ENCODE data around the gene IFT25. TPM values are rescaled to one million over a fixed set of nuclear protein-coding genes. Genes with fewer than 3 reads are reported as not detected.
"Not testable (repeated sequence)": the region's sequence is repeated elsewhere in the genome, so short reads cannot be mapped to it uniquely, and the experiment has no call there.

IFT25 gene
- total RNA-seq, 2 experiments from 2014 or later = 46.2 to 48.7 TPM

GRCh38 chr1:53891678-53892077 is 53.8 kb downstream of the IFT25 start:
- Mint-ChIP-seq H3K9me3 (no peaks in the 10 kb centered on the region), H3K36me3 (ENCODE audit: low read depth) (peaks cover 1% of the 10 kb centered on the region), H3K27me3 (ENCODE audit: low read depth) (peaks cover 6% of the 10 kb centered on the region), H3K4me1 (ENCODE audit: low read depth) (peaks cover 34% of the 10 kb centered on the region), H3K27ac (no peak overlapping the region), H3K4me3 (no peak overlapping the region)
- intact Hi-C loops (cut with micrococcal nuclease) = no loop called here
- CTCF ChIA-PET = no interaction called here
- no peak for DNase-seq

DNA sequence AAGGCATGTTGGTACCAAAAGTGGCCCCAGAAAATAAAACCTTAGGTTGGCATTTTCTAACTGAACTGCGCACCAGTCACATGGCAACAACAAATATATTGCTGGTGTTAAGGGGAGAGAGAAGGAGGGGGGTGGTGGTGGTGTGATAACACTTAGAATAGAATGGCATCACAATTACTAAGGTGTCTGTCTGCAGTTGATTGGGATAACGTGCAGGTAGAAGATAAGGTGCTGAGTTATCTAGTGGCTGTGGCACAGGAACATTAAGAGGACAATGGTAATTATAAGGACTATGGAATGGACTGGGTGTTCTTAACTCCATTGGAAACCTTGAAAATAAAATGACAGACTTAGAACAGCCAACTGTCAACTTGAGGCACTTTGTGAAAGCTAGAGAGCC is 54.5 kb downstream of the IFT25 start:
- Mint-ChIP-seq H3K4me3 (no peak overlapping the region), H3K9me3 (no peaks in the 10 kb centered on the region), H3K36me3 (ENCODE audit: low read depth) (peaks cover 1% of the 10 kb centered on the region), H3K27ac (no peak overlapping the region), H3K4me1 (ENCODE audit: low read depth) (peaks cover 36% of the 10 kb centered on the region), H3K27me3 (ENCODE audit: low read depth) (peaks cover 6% of the 10 kb centered on the region)
- CTCF ChIA-PET = interaction anchor here (2.4 kb wide), 1 partner anchor 55 kb away, joined by 8 read pairs; the partner anchor contains the start of genes IFT25 and LRRC42
- intact Hi-C loops (cut with micrococcal nuclease) = no loop called here
- DNase-seq = no peak

GRCh38 chr1:53890522-53890941 is 55.0 kb downstream of the IFT25 start:
- H3K9me3 Mint-ChIP-seq = no peaks in the 10 kb centered on the region
- H3K4me3 Mint-ChIP-seq = peak overlapping the region; percentile 94
- peaks cover 36% of the 10 kb centered on the region for H3K4me1 Mint-ChIP-seq (ENCODE audit: low read depth)
- H3K36me3 Mint-ChIP-seq (ENCODE audit: low read depth) = peaks cover 1% of the 10 kb centered on the region
- peak; percentile 38 for DNase-seq
- CTCF ChIA-PET = interaction anchor here (1.2 to 2.4 kb wide), 2 partner anchors 55 to 58 kb away, joined by 3 to 8 read pairs; partner anchors contain the start of genes IFT25 and LRRC42
- peaks cover 2% of the 10 kb centered on the region for H3K27me3 Mint-ChIP-seq (ENCODE audit: low read depth)
- peak overlapping the region; percentile 99 for H3K27ac Mint-ChIP-seq
- intact Hi-C loops (cut with micrococcal nuclease) = loop anchor here (1.0 kb wide), 3 partner anchors 26 to 52 kb away; partner anchors contain the start of gene NDC1

GRCh38 chr1:53889304-53890298 is 55.9 kb downstream of the IFT25 start, which contains the start of gene YIPF1:
YIPF1 (minus strand) TSS chr1:53889797; CDS start chr1:53888937, 860 bp downstream.
- H3K4me3 Mint-ChIP-seq = peak within 1 kb of the TSS; percentile 94
- H3K9me3 Mint-ChIP-seq = no peaks in the 10 kb centered on the region
- peak within 1 kb of the TSS; percentile 99 for H3K27ac Mint-ChIP-seq
- intact Hi-C loops (cut with micrococcal nuclease) = loop anchor here (1.0 to 10.0 kb wide), 8 partner anchors 27 to 910 kb away; partner anchors contain the start of genes LRRC42, NDC1, SSBP3 and TCEANC2
- H3K27me3 Mint-ChIP-seq (ENCODE audit: low read depth) = no peaks in the 10 kb centered on the region
- CTCF ChIA-PET = interaction anchor here (0.6 to 2.4 kb wide), 4 partner anchors 28 to 59 kb away, joined by 3 to 8 read pairs (median 3); partner anchors contain the start of genes IFT25 and LRRC42
- peak; percentile 91 for DNase-seq
- H3K4me1 Mint-ChIP-seq (ENCODE audit: low read depth) = peaks cover 39% of the 10 kb centered on the region
- H3K36me3 Mint-ChIP-seq (ENCODE audit: low read depth) = peaks cover 4% of the 10 kb centered on the region

DNA sequence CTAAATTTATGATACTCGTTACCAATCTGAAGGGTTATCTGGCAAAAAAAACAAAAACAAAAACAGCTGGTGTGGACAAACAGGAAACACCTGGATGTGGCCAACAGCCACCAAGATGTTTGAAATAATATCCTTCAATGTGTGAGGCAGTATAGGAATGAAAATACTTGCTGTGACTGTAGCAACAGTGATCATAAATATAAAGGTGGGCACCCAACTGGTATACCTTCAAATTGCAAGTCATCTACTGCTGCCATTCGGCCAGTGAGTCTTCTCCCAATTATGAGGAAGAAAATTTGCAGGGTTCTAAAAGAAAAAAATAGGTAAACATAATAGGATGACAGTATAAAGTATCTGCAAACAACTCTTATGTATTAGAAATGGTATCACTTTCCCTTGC is 56.8 kb downstream of the IFT25 start:
- CTCF ChIA-PET = interaction anchor here (1.0 to 2.4 kb wide), 3 partner anchors 9 to 163 kb away, joined by 4 to 8 read pairs (median 6); partner anchors contain the start of genes IFT25 and LRRC42
- Mint-ChIP-seq H3K36me3 (ENCODE audit: low read depth) (peaks cover 6% of the 10 kb centered on the region), H3K27me3 (ENCODE audit: low read depth) (no peaks in the 10 kb centered on the region), H3K4me3 (peak overlapping the region; percentile 94), H3K9me3 (no peaks in the 10 kb centered on the region), H3K4me1 (ENCODE audit: low read depth) (peaks cover 39% of the 10 kb centered on the region), H3K27ac (peak overlapping the region; percentile 99)
- DNase-seq = no peak
- intact Hi-C loops (cut with micrococcal nuclease) = loop anchor here (1.0 to 10.0 kb wide), 5 partner anchors 58 to 911 kb away; partner anchors contain the start of genes LRRC42, SSBP3, TCEANC2 and TMEM59

DNA sequence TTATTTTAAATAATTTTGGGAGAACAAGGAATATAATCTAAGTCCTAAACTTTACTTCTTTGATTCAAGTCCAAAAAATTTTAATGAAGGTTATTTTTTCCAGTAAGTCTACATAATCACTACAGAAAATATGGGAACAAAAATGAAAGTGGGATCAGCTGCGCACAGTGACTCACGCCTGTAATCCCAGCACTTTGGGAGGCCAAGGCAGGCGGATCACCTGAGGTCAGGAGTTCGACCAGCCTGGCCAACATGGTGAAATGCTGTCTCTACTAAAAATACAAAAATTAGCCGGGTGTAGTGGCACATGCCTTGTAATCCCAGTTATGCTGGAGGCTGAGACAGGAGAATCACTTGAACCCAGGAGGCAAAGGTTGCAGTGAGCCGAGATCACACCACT is 61.9 kb downstream of the IFT25 start:
- intact Hi-C loops (cut with micrococcal nuclease) = loop anchor here (10.0 kb wide), 1 partner anchor 521 kb away; the partner anchor contains the start of gene SSBP3

DNA sequence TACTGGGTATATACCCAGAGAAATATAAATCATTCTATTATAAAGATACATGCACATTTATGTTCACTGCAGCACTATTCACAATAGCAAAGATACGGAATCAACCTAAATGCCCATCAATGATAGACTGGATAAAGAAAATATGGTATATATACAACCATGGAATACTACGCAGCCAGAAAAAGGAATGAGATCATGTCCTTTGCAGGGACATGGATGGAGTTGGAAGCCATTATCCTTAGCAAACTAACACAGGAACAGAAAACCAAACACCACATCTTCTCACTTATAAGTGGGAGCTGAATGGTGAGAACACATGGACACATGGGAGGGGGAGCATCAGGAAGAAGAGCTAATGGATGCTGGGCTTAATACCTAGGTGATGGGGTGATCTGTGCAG is 63.6 kb downstream of the IFT25 start:
- peaks cover 33% of the 10 kb centered on the region for H3K36me3 Mint-ChIP-seq (ENCODE audit: low read depth)
- not testable (repeated sequence) for H3K4me3 Mint-ChIP-seq; H3K27me3 Mint-ChIP-seq (ENCODE audit: low read depth); H3K27ac Mint-ChIP-seq; DNase-seq; H3K4me1 Mint-ChIP-seq (ENCODE audit: low read depth); H3K9me3 Mint-ChIP-seq
- CTCF ChIA-PET = interaction anchor here (2.4 to 4.6 kb wide), 2 partner anchors 66 to 77 kb away, joined by 7 to 27 read pairs; no protein-coding TSS in a partner anchor
- intact Hi-C loops (cut with micrococcal nuclease) = loop anchor here (10.0 kb wide), 1 partner anchor 523 kb away; the partner anchor contains the start of gene SSBP3

More for the DNA sequence above, 61.9 kb downstream of the IFT25 start:
- H3K4me3 Mint-ChIP-seq; H3K27me3 Mint-ChIP-seq (ENCODE audit: low read depth); H3K9me3 Mint-ChIP-seq; H3K27ac Mint-ChIP-seq; DNase-seq: not testable (repeated sequence)
- H3K4me1 Mint-ChIP-seq (ENCODE audit: low read depth) = peaks cover 17% of the 10 kb centered on the region
- H3K36me3 Mint-ChIP-seq (ENCODE audit: low read depth) = peaks cover 30% of the 10 kb centered on the region
- CTCF ChIA-PET = interaction anchor here (0.9 to 2.4 kb wide), 2 partner anchors 64 to 76 kb away, joined by 6 to 7 read pairs; no protein-coding TSS in a partner anchor

DNA sequence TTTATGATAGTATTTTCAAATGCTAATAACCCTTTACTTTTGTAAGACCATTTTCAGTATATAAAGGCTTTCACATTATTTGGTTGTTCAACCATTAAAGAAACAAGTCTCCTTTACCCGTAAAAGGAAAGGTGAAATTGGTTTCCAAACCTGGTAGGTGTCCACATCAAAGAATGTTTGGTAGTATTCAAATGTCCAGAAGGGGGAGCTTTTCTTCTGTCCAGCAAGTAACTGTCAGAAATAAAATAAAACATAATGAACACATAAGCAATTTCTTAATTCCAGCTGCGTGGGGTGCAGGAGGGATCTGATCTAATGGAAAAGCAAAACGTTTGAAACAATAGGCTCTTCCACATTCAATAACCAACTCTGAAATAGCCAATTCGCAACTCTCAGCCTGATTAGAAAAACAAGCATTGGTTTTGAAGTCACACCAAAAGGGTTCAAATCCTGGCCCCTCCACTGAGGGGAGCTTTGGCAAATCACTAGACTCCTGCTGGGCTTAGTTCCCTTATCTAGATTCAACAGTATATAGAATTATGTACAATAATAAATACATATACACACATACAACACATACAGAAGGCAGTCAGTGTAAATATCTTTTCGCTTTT is 66.9 kb downstream of the IFT25 start:
- no peaks in the 10 kb centered on the region for H3K9me3 Mint-ChIP-seq
- CTCF ChIA-PET = interaction anchor here (0.7 to 5.5 kb wide), 13 partner anchors 9 to 173 kb away, joined by 3 to 27 read pairs (median 6); partner anchors contain the start of genes IFT25 and LRRC42
- no peak for DNase-seq
- no peak overlapping the region for H3K27ac Mint-ChIP-seq
- peaks cover 3% of the 10 kb centered on the region for H3K4me1 Mint-ChIP-seq (ENCODE audit: low read depth)
- no peaks in the 10 kb centered on the region for H3K27me3 Mint-ChIP-seq (ENCODE audit: low read depth)
- H3K36me3 Mint-ChIP-seq (ENCODE audit: low read depth) = peaks cover 37% of the 10 kb centered on the region
- intact Hi-C loops (cut with micrococcal nuclease) = loop anchor here (1.0 kb wide), 2 partner anchors 71 to 81 kb away; no protein-coding TSS in a partner anchor
- H3K4me3 Mint-ChIP-seq = no peak overlapping the region

DNA sequence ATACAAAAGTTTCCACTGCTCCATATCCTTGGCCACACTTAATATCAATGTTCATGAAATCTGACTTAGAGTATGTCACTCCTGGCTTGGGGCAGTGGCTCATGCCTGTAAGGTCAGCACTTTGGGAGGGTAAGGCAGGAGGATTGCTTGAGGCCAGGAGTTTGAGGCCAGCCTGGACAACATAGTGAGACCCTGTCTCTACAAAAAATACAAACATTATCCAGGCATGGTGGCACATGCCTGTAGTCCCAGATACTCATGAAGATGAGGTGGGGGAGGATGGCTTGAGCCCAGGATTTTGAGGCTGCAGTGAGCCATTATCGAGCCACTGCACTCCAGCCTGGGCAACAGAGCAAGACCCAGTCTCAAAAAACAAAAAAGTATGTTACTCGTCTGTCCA is 70.3 kb downstream of the IFT25 start:
- H3K4me1 Mint-ChIP-seq (ENCODE audit: low read depth); H3K4me3 Mint-ChIP-seq; intact Hi-C loops (cut with micrococcal nuclease); H3K9me3 Mint-ChIP-seq; DNase-seq; H3K27me3 Mint-ChIP-seq (ENCODE audit: low read depth); H3K27ac Mint-ChIP-seq: not testable (repeated sequence)
- H3K36me3 Mint-ChIP-seq (ENCODE audit: low read depth) = peaks cover 19% of the 10 kb centered on the region
- CTCF ChIA-PET = interaction anchor here (1.5 to 5.5 kb wide), 2 partner anchors 14 to 73 kb away, joined by 6 to 27 read pairs; no protein-coding TSS in a partner anchor

DNA sequence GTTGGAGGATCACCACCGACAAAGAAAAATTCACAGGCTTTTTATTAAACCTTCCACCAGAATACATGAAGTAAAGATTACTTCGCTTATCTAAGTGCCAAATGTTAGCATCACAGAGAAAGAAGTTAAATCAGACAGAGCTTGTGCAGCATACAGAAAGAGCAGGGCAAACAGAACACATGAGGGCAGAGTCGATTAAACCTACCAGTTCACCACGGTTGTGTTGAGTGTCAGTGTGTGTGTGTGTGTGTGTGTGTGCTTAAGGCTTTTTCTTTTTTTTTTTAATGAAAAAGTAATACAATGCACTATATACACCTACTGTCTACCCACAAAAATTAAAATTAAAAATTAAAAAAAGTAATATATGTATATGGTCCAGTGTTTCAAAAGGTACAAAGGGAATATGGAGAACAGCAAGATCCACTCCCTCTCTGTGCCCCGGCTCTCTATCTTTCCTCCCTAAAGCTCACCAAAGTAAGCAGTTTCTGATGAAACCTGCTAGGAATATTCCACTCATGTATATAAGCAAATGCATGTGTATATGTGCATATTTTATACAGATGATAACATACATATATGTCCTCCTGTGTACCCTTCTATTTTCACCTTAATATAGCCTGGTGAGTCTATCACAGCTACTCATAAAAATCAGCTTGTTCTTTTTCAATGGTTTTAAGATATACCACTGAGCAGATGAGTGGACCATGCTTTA is 73.6 kb downstream of the IFT25 start:
- intact Hi-C loops (cut with micrococcal nuclease) = no loop called here
- Mint-ChIP-seq H3K4me3 (no peak overlapping the region), H3K36me3 (ENCODE audit: low read depth) (peaks cover 23% of the 10 kb centered on the region), H3K4me1 (ENCODE audit: low read depth) (peaks cover 4% of the 10 kb centered on the region), H3K27me3 (ENCODE audit: low read depth) (no peaks in the 10 kb centered on the region), H3K27ac (no peak overlapping the region), H3K9me3 (no peaks in the 10 kb centered on the region)
- no peak for DNase-seq
- CTCF ChIA-PET = interaction anchor here (1.6 to 3.1 kb wide), 3 partner anchors 11 to 87 kb away, joined by 4 to 22 read pairs (median 13); no protein-coding TSS in a partner anchor
